ENCODE data around the gene PDE10A. TPM values are rescaled to one million over a fixed set of nuclear protein-coding genes. Genes with fewer than 3 reads are reported as not detected.

The PDE10A gene
- total RNA-seq, 1 donor from 2014 or later, result 5.4 TPM

- Histone ChIP-seq H3K27ac (ENCODE audit: low read depth, low read length) (no peak overlapping the region), H3K4me3 (ENCODE audit: insufficient read depth, low read depth, low read length) (no peak overlapping the region), H3K36me3 (ENCODE audit: insufficient read depth, low read length) (no peaks in the 10 kb centered on the region), H3K9ac (ENCODE audit: low read length) (no peak overlapping the region), H3K79me2 (ENCODE audit: insufficient read depth, low read length) (no peaks in the 10 kb centered on the region), H3K4me2 (ENCODE audit: low read length) (no peak overlapping the region), H3K9me3 (ENCODE audit: insufficient read depth, low read depth, low read length) (no peaks in the 10 kb centered on the region), H2AFZ (ENCODE audit: low read depth, low read length) (no peak overlapping the region), H4K20me1 (ENCODE audit: insufficient read depth, low read length) (no peaks in the 10 kb centered on the region), H3K4me1 (ENCODE audit: insufficient read depth, low read length) (no peaks in the 10 kb centered on the region), H3K27me3 (ENCODE audit: insufficient read depth, low read length) (no peaks in the 10 kb centered on the region)
- DNase-seq (ENCODE audit: low read depth) (no peak), FAIRE-seq (no peak)
- Mint-ChIP-seq H3K27ac (ENCODE audit: unreplicated experiment) (no peak overlapping the region), H3K4me3 (ENCODE audit: unreplicated experiment) (no peak overlapping the region), H3K9me3 (ENCODE audit: unreplicated experiment) (no peaks in the 10 kb centered on the region), H3K27me3 (ENCODE audit: low read depth, unreplicated experiment) (no peaks in the 10 kb centered on the region), H3K36me3 (ENCODE audit: low read depth, unreplicated experiment) (no peaks in the 10 kb centered on the region), H3K4me1 (ENCODE audit: low read depth, unreplicated experiment) (no peaks in the 10 kb centered on the region)
- TF ChIP-seq EZH2 (IDR thresholded peaks at IDR 0.05; ENCODE audit: insufficient read depth, low read length) (no peak), CTCF (IDR thresholded peaks at IDR 0.05; ENCODE audit: insufficient read depth, low read depth, low read length) (no peak)
These were observed 240.8 kb downstream of the PDE10A start for GRCh38 chr6:165422192-165422591.

- no peaks in the 10 kb centered on the region for H3K27me3 Mint-ChIP-seq (ENCODE audit: low read depth, unreplicated experiment)
These were observed 245.7 kb downstream of the PDE10A start for GRCh38 chr6:165417278-165417865.

More at GRCh38 chr6:165417278-165417865, 245.7 kb downstream of the PDE10A start:
- Histone ChIP-seq H3K27me3 (ENCODE audit: insufficient read depth, low read length) (no peaks in the 10 kb centered on the region), H3K4me3 (ENCODE audit: insufficient read depth, low read depth, low read length) (no peak overlapping the region), H2AFZ (ENCODE audit: low read depth, low read length) (no peak overlapping the region), H3K9ac (ENCODE audit: low read length) (no peak overlapping the region), H3K27ac (ENCODE audit: low read depth, low read length) (no peak overlapping the region), H3K79me2 (ENCODE audit: insufficient read depth, low read length) (no peaks in the 10 kb centered on the region), H3K4me1 (ENCODE audit: insufficient read depth, low read length) (no peaks in the 10 kb centered on the region), H3K4me2 (ENCODE audit: low read length) (no peak overlapping the region), H3K36me3 (ENCODE audit: insufficient read depth, low read length) (no peaks in the 10 kb centered on the region), H4K20me1 (ENCODE audit: insufficient read depth, low read length) (no peaks in the 10 kb centered on the region), H3K9me3 (ENCODE audit: insufficient read depth, low read depth, low read length) (no peaks in the 10 kb centered on the region)
- Mint-ChIP-seq H3K27ac (ENCODE audit: unreplicated experiment) (no peak overlapping the region), H3K4me3 (ENCODE audit: unreplicated experiment) (no peak overlapping the region), H3K36me3 (ENCODE audit: low read depth, unreplicated experiment) (no peaks in the 10 kb centered on the region), H3K4me1 (ENCODE audit: low read depth, unreplicated experiment) (no peaks in the 10 kb centered on the region), H3K9me3 (ENCODE audit: unreplicated experiment) (no peaks in the 10 kb centered on the region)
- TF ChIP-seq EZH2 (IDR thresholded peaks at IDR 0.05; ENCODE audit: insufficient read depth, low read length), result no peak
- no peak for TF ChIP-seq CTCF (IDR thresholded peaks at IDR 0.05; ENCODE audit: insufficient read depth, low read depth, low read length)
- no peak for FAIRE-seq
- no peak for DNase-seq (ENCODE audit: low read depth)
